LNCaP clone FGC (cell line): ENCODE results near the gene ITGA2.
"Not testable (repeated sequence)": the region's sequence is repeated elsewhere in the genome, so short reads cannot be mapped to it uniquely, and the experiment has no call there.

Experiments
- DNase-seq: peaks from one replicate; pipeline ENCODE4 v3.0.0-alpha.2; 2011; ENCODE audit warnings: low read depth
- H3K4me3 ChIP-seq: 2 replicates; pipeline ENCODE4 v1.5.1; 2011; ENCODE audit warnings: mild to moderate bottlenecking, low read depth, low read length, control low read depth
- CTCF ChIP-seq: IDR thresholded peaks from 2 replicates; pipeline ENCODE4 v1.5.1; 2012; ENCODE audit warnings: mild to moderate bottlenecking; ENCODE audit not compliant: control insufficient read depth, insufficient read depth; ENCODE audit errors: extremely low read depth

Gene ITGA2

GRCh38 chr5:53111139-53111538, 122.0 kb downstream of the ITGA2 start:
- TF ChIP-seq CTCF: no peak
- no peak for DNase-seq

GRCh38 chr5:53112307-53112706, 123.2 kb downstream of the ITGA2 start:
- H3K4me3 ChIP-seq, DNase-seq: not testable (repeated sequence)

More at GRCh38 chr5:53111139-53111538, 122.0 kb downstream of the ITGA2 start:
- no peak overlapping the region for H3K4me3 ChIP-seq

- TF ChIP-seq CTCF: no peak
- DNase-seq: no peak
- no peak overlapping the region for H3K4me3 ChIP-seq
Observed at GRCh38 chr5:53112909-53113308, 123.8 kb downstream of the ITGA2 start.

GRCh38 chr5:53113947-53114346, 124.8 kb downstream of the ITGA2 start:
- H3K4me3 ChIP-seq: no peak overlapping the region
- TF ChIP-seq CTCF: no peak
- DNase-seq: no peak

GRCh38 chr5:53114988-53115387, 125.8 kb downstream of the ITGA2 start:
- no peak overlapping the region for H3K4me3 ChIP-seq
- DNase-seq: peak; percentile 10
- TF ChIP-seq CTCF: peak; percentile 28; the same call in 1 of the 2 replicates

GRCh38 chr5:53116597-53116996, 127.4 kb downstream of the ITGA2 start:
- no peak for TF ChIP-seq CTCF
- no peak overlapping the region for H3K4me3 ChIP-seq
- no peak for DNase-seq

GRCh38 chr5:53118879-53119278, 129.7 kb downstream of the ITGA2 start:
- TF ChIP-seq CTCF: no peak
- DNase-seq: no peak
- H3K4me3 ChIP-seq: no peak overlapping the region
